Endothelial cell of umbilical vein (primary cell): ENCODE data around the gene FOXP1.

Source experiments
- CTCF ChIP-seq, 2 donors: IDR thresholded peaks; 1 replicate in 1 of 2; 2 replicates in 1 of 2; pipeline ENCODE4 v1.5.1; 2011; ENCODE audit warnings: low read length in 2 of 2, mild to moderate bottlenecking in 2 of 2, moderate library complexity in 2 of 2, control low read depth in 1 of 2, inconsistent platforms in 1 of 2, low read depth in 1 of 2; ENCODE audit not compliant: insufficient read depth in 1 of 2; ENCODE audit errors: extremely low read depth in 1 of 2
- EZH2 ChIP-seq: IDR thresholded peaks from 2 replicates; pipeline ENCODE4 v1.6.1; 2012; ENCODE audit warnings: borderline replicate concordance, low read depth, mild to moderate bottlenecking, moderate library complexity, low read length, inconsistent platforms; ENCODE audit not compliant: severe bottlenecking
- POLR2A ChIP-seq: IDR thresholded peaks from 2 replicates; pipeline ENCODE4 v1.6.1; 2012; ENCODE audit warnings: low read depth, mild to moderate bottlenecking, control low read depth, low read length
- POLR2AphosphoS5 ChIP-seq: IDR thresholded peaks from 2 replicates; pipeline ENCODE4 v1.6.1; 2012; ENCODE audit warnings: low read depth, mild to moderate bottlenecking, control low read depth, low read length, moderate library complexity; ENCODE audit not compliant: insufficient read depth
- TF ChIP-seq, protein P1 (sequence below): IDR thresholded peaks from 2 replicates; pipeline ENCODE4 v1.6.1; 2011; ENCODE audit not compliant: insufficient read depth, insufficient read length

DNA sequence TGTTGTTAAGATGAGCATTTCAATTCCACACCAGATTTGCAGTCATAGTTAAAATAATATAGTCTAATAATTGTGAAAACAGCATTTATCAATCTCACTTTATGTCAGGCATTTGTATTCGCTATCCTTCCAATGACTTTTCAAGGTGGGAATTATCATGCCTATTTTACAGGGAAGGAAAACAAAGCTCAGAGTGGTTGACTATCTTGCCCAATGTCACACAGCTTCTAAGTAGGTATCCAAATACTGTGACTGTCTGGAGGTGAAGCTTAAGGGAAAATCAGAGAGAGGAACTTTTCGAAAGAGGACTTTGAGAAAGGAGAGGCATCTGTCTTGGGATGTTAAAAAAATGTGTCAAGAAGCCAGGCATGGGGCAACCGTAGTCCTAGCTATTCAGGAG lies 443.1 kb downstream of the FOXP1 start:
- TF ChIP-seq CTCF (IDR thresholded peaks at IDR 0.05; ENCODE audit: extremely low read depth in 1 of 2, insufficient read depth in 1 of 2, low read depth in 1 of 2, low read length in 2 of 2) (no peak), POLR2AphosphoS5 (no peak), POLR2A (no peak), EZH2 (no peak)
- TF ChIP-seq, protein P1, sequence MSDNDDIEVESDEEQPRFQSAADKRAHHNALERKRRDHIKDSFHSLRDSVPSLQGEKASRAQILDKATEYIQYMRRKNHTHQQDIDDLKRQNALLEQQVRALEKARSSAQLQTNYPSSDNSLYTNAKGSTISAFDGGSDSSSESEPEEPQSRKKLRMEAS = no peak
